TTC549 (cell line): ENCODE results near the gene ZFYVE27.

Source experiments
- FAIRE-seq: peaks from 2 replicates; lab custom pipeline; 2012; peaks lifted over from hg19 to GRCh38; lab: Jason Lieb, UNC

The ZFYVE27 gene

DNA sequence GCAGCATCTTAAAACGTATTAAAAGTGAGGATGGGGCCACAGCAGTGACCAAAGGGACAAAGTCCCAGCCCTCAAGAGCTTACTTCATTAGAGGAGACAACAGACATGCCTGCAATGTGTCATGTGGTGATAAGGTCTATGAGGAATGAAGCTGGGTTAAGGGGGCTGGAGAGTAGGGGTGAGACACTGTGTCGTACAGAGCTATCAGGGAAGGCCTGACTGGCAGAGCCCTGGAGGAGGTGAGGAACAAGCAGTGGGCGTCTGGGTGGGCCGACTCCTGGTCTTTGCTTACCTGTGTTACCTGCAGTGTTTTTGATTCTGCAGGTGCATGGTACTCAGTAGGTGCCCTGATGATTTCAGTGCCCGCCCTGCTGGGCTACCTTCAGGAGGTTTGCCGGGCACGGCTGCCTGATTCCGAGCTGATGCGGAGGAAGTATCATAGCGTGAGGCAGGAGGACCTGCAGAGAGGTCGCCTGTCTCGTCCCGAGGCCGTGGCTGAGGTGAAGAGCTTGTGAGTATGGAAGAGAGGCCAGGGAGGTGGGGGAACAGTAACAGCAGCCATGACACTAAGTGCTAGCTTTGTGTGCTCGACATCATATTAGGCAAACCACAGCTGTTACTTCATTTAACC, 7.6 kb downstream of the ZFYVE27 start:
- FAIRE-seq: no peak

DNA sequence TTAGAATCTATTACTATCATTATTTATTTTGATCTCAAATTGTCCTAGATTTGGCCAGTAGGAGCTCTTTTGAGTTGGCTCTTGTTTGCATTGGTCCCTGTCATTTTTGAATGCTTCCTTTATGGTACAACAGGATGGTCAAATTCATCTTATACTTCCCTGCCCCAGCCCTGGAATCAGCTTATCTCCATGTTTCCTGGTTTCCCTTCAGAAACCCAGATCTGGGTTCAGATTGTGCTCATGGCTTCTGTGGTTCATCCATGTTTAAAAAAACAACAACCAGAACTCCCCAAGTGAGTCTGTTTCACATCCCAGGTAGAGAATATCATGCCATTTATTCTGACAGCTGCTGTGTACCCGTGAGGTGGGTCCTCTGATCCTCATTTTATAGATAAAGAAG, 10.6 kb downstream of the ZFYVE27 start:
- FAIRE-seq: no peak

DNA sequence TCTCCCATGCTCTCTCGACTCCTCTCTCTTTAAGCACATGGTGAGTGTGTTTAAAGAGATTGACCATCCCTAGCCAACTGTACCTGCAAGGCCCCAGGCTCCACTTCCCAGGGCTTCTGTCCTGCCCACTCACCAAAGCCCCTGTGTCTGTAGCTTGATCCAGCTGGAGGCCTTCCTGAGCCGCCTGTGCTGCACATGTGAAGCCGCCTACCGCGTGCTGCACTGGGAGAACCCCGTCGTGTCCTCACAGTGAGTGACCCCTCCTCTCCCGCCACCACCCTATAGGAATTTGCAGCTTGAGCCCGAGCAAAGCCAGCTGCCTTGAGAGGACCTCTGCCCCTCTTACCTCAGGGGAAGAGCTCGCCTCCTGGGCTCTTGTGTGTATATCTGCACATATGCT, 11.2 kb downstream of the ZFYVE27 start:
- no peak for FAIRE-seq

DNA sequence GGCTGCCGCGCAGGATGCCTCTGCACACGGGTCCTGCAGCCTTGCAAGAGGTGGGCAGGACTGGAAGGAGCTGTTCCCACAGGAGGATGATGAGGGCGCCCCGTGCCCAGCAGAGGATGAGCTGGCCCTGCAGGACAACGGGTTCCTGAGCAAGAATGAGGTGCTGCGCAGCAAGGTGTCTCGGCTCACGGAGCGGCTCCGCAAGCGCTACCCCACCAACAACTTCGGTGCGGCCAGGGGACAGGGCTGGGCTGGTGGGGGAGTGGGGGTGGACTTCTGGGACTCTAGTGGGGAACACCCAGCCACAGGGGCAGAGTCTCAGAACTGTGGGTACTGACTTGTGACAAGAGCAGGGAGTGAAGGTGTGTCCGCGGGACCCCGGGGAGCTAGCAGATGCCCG, 16.0 kb downstream of the ZFYVE27 start:
- no peak for FAIRE-seq

DNA sequence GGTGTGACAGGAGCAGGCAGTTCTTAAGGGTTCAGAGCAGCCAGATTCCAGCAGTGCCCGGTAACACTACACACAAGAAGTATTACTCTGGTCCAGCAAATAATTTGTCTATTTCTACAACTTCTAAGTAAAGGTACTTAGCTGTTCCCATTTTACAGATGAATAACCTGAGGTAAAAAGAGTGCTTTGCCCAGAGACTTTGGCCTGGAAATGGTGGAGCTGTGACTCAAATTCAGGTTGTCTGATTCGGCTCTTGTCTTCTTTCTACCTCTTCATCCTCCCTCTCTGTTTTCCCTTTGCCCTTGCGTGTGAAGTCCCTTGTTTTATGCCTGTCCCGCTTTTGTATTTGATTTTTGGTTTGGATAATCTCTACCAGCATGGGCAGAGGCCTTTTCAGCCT, 17.8 kb downstream of the ZFYVE27 start:
- FAIRE-seq: no peak

GRCh38 chr10:97755718-97756117, 18.8 kb downstream of the ZFYVE27 start:
- FAIRE-seq: no peak

DNA sequence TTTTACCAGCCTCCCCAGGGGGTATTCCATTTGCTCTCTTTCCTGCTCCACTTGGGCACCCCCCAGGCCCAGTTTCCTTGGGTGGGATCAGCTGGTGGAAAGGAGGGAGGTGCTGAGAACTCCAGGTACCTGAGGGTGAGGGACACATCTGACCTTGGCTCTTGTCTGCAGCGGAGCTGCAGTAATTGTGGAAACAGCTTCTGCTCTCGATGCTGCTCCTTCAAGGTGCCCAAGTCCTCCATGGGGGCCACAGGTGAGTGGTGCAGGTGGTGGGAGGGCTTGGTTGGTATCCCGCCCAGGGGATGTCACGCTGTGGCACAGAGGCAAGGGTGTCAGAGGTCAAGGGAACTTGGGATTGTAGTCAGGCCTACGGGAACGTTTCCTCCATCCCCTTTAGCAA, 20.5 kb downstream of the ZFYVE27 start:
- no peak for FAIRE-seq

GRCh38 chr10:97759158-97759887, 22.4 kb downstream of the ZFYVE27 start:
- FAIRE-seq: no peak

DNA sequence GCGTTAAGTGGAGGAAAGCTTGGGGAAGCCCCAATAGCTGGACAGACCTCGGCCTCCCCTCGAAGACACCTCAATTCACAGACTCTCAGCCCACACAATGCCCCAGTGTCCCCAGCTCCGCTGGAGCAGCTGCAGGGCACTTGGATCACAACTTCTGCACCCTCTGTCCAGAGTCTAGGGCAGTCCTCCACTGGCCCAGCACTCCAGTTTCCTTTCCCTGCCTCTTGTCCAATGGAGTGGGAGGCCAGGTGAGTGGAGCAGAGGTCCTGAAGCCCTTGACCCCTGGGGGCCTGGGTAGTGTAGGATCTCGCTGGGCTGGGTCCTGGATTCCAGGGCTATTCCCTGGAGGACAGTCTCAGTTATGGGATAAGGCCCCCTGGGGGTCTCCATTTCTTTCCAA, 23.0 kb downstream of the ZFYVE27 start:
- no peak for FAIRE-seq

- no peak for FAIRE-seq
These were observed 23.7 kb downstream of the ZFYVE27 start for GRCh38 chr10:97760461-97761257.

- no peak for FAIRE-seq
These were observed 24.5 kb downstream of the ZFYVE27 start for GRCh38 chr10:97761331-97761865.

DNA sequence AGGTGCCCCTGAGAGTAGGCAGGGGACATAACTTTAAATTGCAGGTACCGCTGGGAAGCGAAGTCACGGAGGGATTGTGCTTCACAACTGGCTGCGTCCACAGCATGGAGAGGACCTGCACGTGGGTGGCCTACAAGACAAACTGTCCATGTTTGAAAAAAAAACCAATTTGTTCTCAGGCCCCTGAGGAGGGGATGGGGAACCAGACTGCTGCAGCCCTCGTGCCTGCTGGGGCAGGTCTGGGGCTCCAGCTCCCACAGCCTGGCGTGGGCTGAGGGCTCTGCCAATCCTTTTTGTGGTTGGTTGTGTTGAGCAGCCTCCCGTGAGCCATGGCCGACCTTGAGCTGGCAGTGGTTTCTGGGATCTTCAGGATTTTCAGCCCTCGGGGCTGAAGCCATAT, 25.1 kb downstream of the ZFYVE27 start:
- FAIRE-seq: no peak

GRCh38 chr10:97762816-97763215, 25.9 kb downstream of the ZFYVE27 start:
- no peak for FAIRE-seq

GRCh38 chr10:97763411-97763810, 26.5 kb downstream of the ZFYVE27 start:
- no peak for FAIRE-seq

- FAIRE-seq: no peak
These were observed 27.0 kb downstream of the ZFYVE27 start for GRCh38 chr10:97763947-97764346.

DNA sequence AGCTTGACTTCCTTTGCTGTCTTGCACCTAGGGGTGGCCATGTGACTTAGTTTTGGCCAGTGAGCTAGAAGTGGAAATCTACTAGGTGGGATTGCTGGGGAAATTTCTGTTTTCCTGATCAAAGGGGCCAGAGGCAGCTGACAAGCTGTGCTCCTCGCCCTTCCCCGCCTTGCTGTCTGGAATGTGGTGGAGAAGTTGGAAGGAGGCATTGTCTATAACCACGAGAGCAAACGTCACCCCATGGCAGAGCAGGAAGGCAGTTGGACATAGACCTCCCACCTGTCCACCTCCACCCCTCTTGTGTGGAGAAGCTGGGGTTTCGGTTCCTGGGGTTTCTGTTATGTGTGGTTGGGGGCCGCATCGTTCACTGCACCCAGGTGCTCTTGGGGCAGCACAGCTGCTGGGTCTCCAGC, 27.6 kb downstream of the ZFYVE27 start:
- no peak for FAIRE-seq

DNA sequence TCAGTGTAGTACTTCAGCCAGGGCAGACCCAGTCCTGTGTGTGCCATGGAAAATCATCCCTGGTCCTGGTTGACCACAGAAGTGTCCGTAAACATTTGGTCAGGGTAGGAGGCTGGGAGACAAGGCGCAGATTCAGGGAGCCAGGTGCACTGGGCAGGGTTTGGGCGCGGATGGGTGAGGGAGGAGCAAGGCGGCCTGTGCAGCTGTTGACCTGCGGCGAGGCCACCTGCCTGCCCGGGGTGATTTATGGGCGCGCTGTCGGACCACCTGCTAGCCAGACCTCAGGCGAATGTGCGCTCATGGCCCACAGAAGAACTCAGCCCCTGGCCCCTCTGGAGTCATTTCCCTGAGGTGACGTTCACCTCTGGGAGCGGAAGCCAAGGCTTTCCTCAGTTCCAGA, 28.3 kb downstream of the ZFYVE27 start:
- FAIRE-seq: no peak

DNA sequence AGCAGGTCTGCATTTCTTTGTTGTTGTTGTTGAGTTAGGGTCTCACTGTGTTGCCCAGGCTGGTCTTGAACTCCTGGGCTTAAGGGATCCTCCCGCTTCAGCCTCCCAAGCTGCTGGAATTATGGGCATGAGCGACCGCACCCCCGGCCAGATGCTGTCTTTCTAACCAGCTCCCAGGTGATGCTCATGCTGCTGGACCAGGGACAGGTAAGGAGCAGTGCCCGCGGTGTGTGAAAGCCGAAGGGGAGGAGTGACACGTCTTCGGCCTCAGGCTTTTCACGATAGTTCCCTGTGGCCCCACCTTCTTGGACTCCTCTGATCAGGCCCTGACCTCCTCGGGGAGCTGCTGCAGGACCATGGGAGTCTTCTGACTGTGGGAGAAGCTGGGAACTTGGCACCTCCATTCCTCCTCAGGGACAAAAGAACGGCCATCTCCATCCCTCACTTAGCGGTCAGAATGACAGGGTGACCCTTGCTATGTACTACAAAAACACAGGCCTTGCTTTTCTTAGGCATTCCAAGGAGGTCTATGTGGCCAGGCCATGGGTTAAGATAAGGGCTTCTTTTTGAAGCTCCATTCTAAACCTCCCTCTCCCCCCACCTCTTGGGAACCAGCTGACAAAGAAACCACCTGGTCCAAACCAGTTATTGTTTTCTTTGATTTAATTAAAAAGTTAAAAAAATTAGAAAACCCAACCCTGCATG, 29.3 kb downstream of the ZFYVE27 start:
- no peak for FAIRE-seq

DNA sequence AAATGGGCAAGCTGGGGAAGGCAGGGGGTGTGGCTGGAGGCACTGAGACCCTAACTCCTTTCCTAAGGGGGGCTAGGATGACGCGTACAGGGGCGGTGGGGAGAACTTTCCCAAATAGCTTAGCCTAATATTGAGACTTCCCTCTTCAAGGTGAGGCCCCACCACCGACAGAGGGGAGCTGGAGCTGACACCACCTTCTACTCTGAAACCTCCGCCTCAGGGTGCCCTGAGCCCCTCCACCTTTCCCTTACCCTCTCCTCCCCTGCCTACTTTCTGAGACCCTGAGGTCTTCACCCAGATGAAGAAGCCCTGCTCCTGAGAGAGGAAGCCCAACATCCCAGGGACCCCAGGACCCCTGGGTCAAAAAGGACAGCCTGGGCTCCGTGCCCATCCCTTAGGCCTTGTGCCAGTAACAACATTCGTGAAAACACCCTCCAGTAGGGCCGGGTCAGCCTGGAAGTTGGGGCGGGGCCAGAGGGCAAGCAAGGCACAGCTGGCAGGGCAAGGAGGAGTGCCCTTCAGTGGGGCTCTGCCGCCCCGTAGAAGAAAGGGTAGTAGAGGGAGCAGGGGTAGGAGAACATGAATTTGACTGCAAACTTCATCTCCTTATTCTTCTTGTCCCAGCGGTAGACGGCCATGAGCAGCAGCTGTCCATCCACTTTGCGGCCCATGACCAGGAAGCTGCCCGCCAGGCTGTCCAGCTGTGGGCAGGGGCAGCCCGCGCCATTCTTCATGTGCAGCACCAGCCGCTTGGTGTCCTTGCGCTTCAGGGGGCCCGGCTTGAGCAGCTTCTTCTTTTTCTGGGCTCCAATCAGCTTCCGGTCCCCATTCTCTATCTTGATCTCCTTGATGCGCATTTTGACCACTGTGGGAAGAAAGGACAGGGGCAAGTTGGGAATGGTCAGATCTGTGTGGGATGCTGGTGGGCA, 30.3 kb downstream of the ZFYVE27 start:
- FAIRE-seq: no peak

GRCh38 chr10:97768322-97769315, 31.7 kb downstream of the ZFYVE27 start:
- FAIRE-seq: no peak
